ENCODE data around the gene ST7.
"Not testable (repeated sequence)": the region's sequence is repeated elsewhere in the genome, so short reads cannot be mapped to it uniquely, and the experiment has no call there.

The ST7 gene

DNA sequence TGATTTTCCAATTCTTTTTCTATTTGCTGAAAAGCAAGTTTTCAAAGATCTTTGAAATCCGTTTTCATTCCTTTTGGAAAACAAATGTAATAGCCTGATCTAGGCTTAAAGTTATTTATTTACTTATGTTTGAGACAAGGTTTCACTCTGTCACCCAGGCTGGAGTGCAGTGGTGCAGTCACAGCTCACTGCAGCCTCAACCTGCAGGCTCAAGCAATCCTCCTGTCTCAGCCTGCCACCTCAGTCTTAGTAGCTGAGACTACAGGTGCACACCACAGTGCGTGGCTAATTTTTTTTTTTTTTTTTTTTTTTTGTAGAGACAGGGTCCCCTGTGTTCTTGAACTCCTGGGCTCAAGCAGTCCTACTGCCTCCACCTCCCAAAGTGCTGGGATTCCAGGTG is 4.6 kb downstream of the ST7 start:
- ChIA-PET CTCF (interaction anchor here (1.2 to 3.1 kb wide), 2 partner anchors 31 to 177 kb away, joined by 5 to 14 read pairs; no protein-coding TSS in a partner anchor), POLR2A (no interaction called here)
- DNase-seq (ENCODE audit: low read depth, low spot score) = no peak
- H3K4me3 ChIP-seq (ENCODE audit: low read depth, low read length) = no peak overlapping the region
- TF ChIP-seq, protein P1, sequence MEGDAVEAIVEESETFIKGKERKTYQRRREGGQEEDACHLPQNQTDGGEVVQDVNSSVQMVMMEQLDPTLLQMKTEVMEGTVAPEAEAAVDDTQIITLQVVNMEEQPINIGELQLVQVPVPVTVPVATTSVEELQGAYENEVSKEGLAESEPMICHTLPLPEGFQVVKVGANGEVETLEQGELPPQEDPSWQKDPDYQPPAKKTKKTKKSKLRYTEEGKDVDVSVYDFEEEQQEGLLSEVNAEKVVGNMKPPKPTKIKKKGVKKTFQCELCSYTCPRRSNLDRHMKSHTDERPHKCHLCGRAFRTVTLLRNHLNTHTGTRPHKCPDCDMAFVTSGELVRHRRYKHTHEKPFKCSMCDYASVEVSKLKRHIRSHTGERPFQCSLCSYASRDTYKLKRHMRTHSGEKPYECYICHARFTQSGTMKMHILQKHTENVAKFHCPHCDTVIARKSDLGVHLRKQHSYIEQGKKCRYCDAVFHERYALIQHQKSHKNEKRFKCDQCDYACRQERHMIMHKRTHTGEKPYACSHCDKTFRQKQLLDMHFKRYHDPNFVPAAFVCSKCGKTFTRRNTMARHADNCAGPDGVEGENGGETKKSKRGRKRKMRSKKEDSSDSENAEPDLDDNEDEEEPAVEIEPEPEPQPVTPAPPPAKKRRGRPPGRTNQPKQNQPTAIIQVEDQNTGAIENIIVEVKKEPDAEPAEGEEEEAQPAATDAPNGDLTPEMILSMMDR (IDR thresholded peaks at IDR 0.05; ENCODE audit: insufficient read depth, low read length, missing control alignments) = no peak

DNA sequence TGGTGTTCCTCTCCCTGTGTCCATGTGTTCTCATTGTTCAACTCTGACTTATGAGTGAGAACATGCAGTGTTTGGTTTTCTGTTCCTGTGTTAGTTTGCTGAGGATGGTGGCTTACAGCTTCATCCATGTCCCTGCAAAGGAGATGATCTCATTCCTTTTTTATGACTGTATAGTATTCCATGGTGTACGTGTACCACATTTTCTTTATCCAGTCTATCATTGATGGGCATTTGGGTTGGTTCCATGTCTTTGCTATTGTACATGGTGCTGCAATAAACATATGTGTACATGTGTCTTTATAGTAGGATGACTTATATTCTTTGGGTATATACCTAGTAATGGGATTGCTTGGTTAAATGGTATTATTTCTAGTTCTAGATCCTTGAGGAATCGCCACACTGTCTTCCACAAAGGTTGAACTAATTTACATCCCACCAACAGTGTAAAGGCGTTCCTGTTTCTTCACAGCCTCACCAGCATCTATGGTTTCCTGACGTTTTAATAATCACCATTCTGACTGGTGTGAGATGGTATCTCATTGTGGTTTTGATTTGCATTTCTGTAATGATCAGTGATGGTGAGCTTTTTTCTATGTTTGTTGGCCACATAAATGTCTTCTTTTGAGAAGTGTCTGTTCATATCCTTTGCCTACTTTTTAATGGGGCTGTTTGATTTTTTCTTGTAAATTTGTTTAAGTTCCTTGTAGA is 8.8 kb downstream of the ST7 start:
- POLR2A ChIA-PET; H3K4me3 ChIP-seq (ENCODE audit: low read depth, low read length); DNase-seq (ENCODE audit: low read depth, low spot score): not testable (repeated sequence)
- CTCF ChIA-PET = interaction anchor here (0.8 kb wide), 1 partner anchor 23 kb away, joined by 7 read pairs; no protein-coding TSS in a partner anchor

DNA sequence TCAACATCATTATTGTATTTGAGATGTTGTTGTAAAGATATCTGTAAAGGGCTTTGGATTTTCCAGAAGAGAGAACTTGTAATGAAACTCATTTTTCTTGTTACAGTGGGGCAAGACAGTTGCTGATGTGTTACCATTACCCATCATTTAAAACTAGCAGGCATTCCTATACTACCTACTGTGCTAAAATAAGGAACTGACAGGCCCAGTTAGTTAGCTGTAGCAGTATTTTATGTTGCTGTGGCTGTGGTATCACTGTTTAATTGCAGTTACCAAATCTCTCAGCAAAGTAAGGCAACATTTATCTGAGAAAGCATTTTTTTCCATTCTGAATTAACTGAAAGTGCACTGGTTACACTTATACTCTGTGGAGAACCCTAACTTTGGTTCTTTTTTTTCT is 9.9 kb downstream of the ST7 start:
- TF ChIP-seq, protein P1 (IDR thresholded peaks at IDR 0.05; ENCODE audit: insufficient read depth, low read length, missing control alignments) = no peak
- CTCF ChIA-PET = interaction anchor here (1.5 kb wide), 1 partner anchor 16 kb away, joined by 5 read pairs; no protein-coding TSS in a partner anchor
- no peak overlapping the region for H3K4me3 ChIP-seq (ENCODE audit: low read depth, low read length)
- no peak for DNase-seq (ENCODE audit: low read depth, low spot score)
- POLR2A ChIA-PET = no interaction called here

DNA sequence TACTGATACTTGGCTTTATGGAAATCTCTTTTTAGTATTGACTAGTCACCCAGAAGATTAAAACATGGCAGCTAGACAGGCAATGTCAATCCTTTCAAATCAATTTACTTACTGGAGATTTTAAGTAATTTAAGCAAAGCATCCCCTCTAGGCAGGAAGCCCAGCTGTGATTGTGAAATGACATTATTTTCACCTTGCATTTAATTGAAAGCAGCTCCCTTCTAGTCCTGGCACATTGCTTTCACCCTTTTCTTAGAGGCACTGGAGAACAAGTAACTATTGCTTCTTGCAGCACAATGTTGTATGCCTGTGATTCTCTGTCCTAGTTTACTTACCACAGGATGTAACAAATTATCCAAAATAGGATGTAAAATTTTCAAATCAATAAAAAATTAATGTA is 13.3 kb downstream of the ST7 start:
- H3K4me3 ChIP-seq (ENCODE audit: low read depth, low read length) = no peak overlapping the region
- ChIA-PET POLR2A (no interaction called here), CTCF (interaction anchor here (1.0 kb wide), 1 partner anchor 22 kb away, joined by 3 read pairs; no protein-coding TSS in a partner anchor)
- TF ChIP-seq, protein P1 (IDR thresholded peaks at IDR 0.05; ENCODE audit: insufficient read depth, low read length, missing control alignments) = no peak
- no peak for DNase-seq (ENCODE audit: low read depth, low spot score)

DNA sequence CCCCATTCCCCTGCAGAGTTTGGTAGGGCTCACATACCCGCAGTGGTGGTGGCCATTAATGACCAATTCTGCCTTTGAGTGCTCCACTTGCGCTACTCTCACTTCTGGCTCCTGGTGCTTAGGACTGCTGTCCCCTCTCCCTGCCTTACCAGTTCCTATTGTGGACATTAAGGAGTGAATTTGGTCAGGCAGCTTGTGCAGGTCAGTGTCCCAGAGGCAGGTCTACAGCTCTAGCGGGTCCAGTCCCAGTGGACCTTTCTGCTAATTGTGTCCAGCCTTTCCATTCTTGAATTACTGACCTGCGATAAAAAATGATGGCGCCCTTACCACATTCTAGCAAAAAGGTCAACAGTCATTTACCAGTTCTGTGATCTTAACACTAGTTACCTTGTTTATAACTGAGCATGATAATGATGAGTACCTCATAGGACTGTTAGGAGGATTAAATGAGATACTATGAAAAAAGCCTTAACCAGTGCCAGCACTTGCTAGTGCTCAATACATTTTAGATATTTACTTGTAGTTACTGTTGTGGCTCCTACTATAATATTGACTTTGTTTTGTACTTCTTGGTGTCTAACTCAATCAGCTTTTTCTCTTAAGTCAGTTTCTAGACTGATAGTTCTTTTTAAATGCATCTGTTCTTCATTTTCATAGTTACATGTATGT is 14.1 kb downstream of the ST7 start:
- TF ChIP-seq, protein P1 (IDR thresholded peaks at IDR 0.05; ENCODE audit: insufficient read depth, low read length, missing control alignments) = no peak
- ChIA-PET POLR2A (no interaction called here), CTCF (interaction anchor here (0.9 to 1.0 kb wide), 2 partner anchors 21 kb away, joined by 3 read pairs; no protein-coding TSS in a partner anchor)
- no peak overlapping the region for H3K4me3 ChIP-seq (ENCODE audit: low read depth, low read length)
- DNase-seq (ENCODE audit: low read depth, low spot score) = no peak

DNA sequence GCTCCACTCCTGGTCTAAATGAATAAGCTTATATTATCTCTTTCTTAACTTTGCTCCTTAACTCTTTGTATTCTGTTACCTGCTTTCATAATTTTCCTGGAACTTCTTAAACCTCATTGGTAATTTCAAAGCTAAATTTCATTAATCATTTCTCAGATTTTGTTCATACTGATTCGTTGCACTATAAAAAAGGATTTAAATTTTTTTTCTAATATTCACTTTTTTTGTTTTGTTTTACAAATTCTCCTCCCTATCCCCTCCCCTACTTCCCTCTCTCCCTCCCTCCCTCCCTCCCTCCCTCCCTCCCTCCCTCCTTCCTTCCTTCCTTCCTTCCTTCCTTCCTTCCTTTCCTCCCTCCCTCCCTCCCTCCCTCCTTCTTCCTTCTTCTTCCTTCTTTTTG is 14.7 kb downstream of the ST7 start:
- no peak for DNase-seq (ENCODE audit: low read depth, low spot score)
- H3K4me3 ChIP-seq (ENCODE audit: low read depth, low read length) = no peak overlapping the region
- POLR2A ChIA-PET = no interaction called here
- TF ChIP-seq, protein P1 (IDR thresholded peaks at IDR 0.05; ENCODE audit: insufficient read depth, low read length, missing control alignments) = no peak
- CTCF ChIA-PET = interaction anchor here (0.9 kb wide), 1 partner anchor 20 kb away, joined by 3 read pairs; no protein-coding TSS in a partner anchor
